ENCODE data around the gene MC5R. TPM values are rescaled to one million over a fixed set of nuclear protein-coding genes. Genes with fewer than 3 reads are reported as not detected.

Gene MC5R
- total RNA-seq, 1 donor from 2014 or later: not detected

- Histone ChIP-seq H3K36me3 (ENCODE audit: control insufficient read depth, insufficient read depth, low read length) (no peaks in the 10 kb centered on the region), H3K4me3 (ENCODE audit: low read depth, low read length) (no peak overlapping the region), H3K27me3 (ENCODE audit: control insufficient read depth, insufficient read depth, low read length) (no peaks in the 10 kb centered on the region)
- no peak for TF ChIP-seq CTCF (IDR thresholded peaks at IDR 0.05; ENCODE audit: insufficient read depth, low read length, poor library complexity, severe bottlenecking)
- DNase-seq (ENCODE audit: low read depth): no peak
Observed at GRCh38 chr18:13799396-13799795, 24.6 kb upstream of the MC5R start.

- H3K4me3 ChIP-seq (ENCODE audit: low read depth, low read length): peak overlapping the region; percentile 30
- no peaks in the 10 kb centered on the region for H3K27me3 ChIP-seq (ENCODE audit: control insufficient read depth, insufficient read depth, low read length)
- DNase-seq (ENCODE audit: low read depth): no peak
- peak; percentile 75 for TF ChIP-seq CTCF (IDR thresholded peaks at IDR 0.05; ENCODE audit: insufficient read depth, low read length, poor library complexity, severe bottlenecking)
- no peaks in the 10 kb centered on the region for H3K36me3 ChIP-seq (ENCODE audit: control insufficient read depth, insufficient read depth, low read length)
Observed at GRCh38 chr18:13800505-13801259, 23.3 kb upstream of the MC5R start.

- Histone ChIP-seq H3K4me3 (ENCODE audit: low read depth, low read length) (peak overlapping the region; percentile 30), H3K36me3 (ENCODE audit: control insufficient read depth, insufficient read depth, low read length) (no peaks in the 10 kb centered on the region), H3K27me3 (ENCODE audit: control insufficient read depth, insufficient read depth, low read length) (no peaks in the 10 kb centered on the region)
- no peak for DNase-seq (ENCODE audit: low read depth)
- TF ChIP-seq CTCF (IDR thresholded peaks at IDR 0.05; ENCODE audit: insufficient read depth, low read length, poor library complexity, severe bottlenecking): no peak
Observed at GRCh38 chr18:13801260-13801601, 22.7 kb upstream of the MC5R start.

- Histone ChIP-seq H3K36me3 (ENCODE audit: control insufficient read depth, insufficient read depth, low read length) (no peaks in the 10 kb centered on the region), H3K27me3 (ENCODE audit: control insufficient read depth, insufficient read depth, low read length) (no peaks in the 10 kb centered on the region), H3K4me3 (ENCODE audit: low read depth, low read length) (no peak overlapping the region)
- no peak for TF ChIP-seq CTCF (IDR thresholded peaks at IDR 0.05; ENCODE audit: insufficient read depth, low read length, poor library complexity, severe bottlenecking)
- no peak for DNase-seq (ENCODE audit: low read depth)
Observed at GRCh38 chr18:13804305-13804704, 19.6 kb upstream of the MC5R start.

GRCh38 chr18:13808294-13809042, 15.5 kb upstream of the MC5R start:
- DNase-seq (ENCODE audit: low read depth): no peak
- no peak for TF ChIP-seq CTCF (IDR thresholded peaks at IDR 0.05; ENCODE audit: insufficient read depth, low read length, poor library complexity, severe bottlenecking)
- H3K27me3 ChIP-seq (ENCODE audit: control insufficient read depth, insufficient read depth, low read length): no peaks in the 10 kb centered on the region
- no peak overlapping the region for H3K4me3 ChIP-seq (ENCODE audit: low read depth, low read length)
- H3K36me3 ChIP-seq (ENCODE audit: control insufficient read depth, insufficient read depth, low read length): no peaks in the 10 kb centered on the region
